IMR-90 (cell line): ENCODE results near the gene DEK. TPM values are rescaled to one million over a fixed set of nuclear protein-coding genes. Genes with fewer than 3 reads are reported as not detected.

ENCODE experiments used
- ATAC-seq: fragments of 200-7000 bp; cut with Tn5 transposase; 2 replicates; pipeline ENCODE4 v1.9.1; 2020; ENCODE audit warnings: low read depth, mild to moderate bottlenecking, moderate library complexity
- BruUV-seq: library from RNA; stranded (reverse); fragments of 400-500 nt; replicated peaks from 2 replicates; lab custom pipeline; 2021; lab: Mats Ljungman, UMichigan
- CTCF ChIA-PET: fragments of 300-600 bp; formaldehyde crosslinking; extraction: SDS; loops from one replicate; lab custom pipeline; 2021; ENCODE audit warnings: antibody characterized with exemption; lab: Yijun Ruan, JAX
- POLR2A ChIA-PET: fragments of 300-600 bp; sonication (Branson Sonifier 250); formaldehyde crosslinking; loops from one replicate; lab custom pipeline; 2022; ENCODE audit warnings: antibody characterized with exemption; ENCODE audit not compliant: unreplicated experiment; lab: Charles Lee
- DNase-seq: peaks from one replicate; pipeline ENCODE4 v3.0.0; 2013
- H2AFZ ChIP-seq: replicated peaks from 2 replicates; pipeline ENCODE3; 2013; ENCODE audit warnings: low read length, mild to moderate bottlenecking; ENCODE audit not compliant: poor library complexity
- H2AK5ac ChIP-seq: 2 replicates; pipeline ENCODE4 v1.6.1; 2013; ENCODE audit warnings: low read depth, low read length, inconsistent platforms
- H2AK9ac ChIP-seq: replicated peaks from 2 replicates; pipeline ENCODE3; 2013; ENCODE audit warnings: mild to moderate bottlenecking, low read depth, low read length, moderate library complexity; ENCODE audit not compliant: poor library complexity
- H2BK120ac ChIP-seq: 2 replicates; pipeline ENCODE4 v1.6.1; 2013; ENCODE audit warnings: low read depth, low read length, inconsistent platforms
- H2BK15ac ChIP-seq: 3 replicates; pipeline ENCODE4 v1.6.1; 2013; ENCODE audit warnings: low read depth, low read length, inconsistent platforms
- H2BK20ac ChIP-seq: 2 replicates; pipeline ENCODE4 v1.6.1; 2013; ENCODE audit warnings: low read depth, mild to moderate bottlenecking, inconsistent platforms, low read length, moderate library complexity
- H2BK5ac ChIP-seq: 2 replicates; pipeline ENCODE4 v1.6.1; 2013; ENCODE audit warnings: mild to moderate bottlenecking, low read depth, low read length, inconsistent platforms; ENCODE audit not compliant: poor library complexity, severe bottlenecking
- H3K14ac ChIP-seq: replicated peaks from 2 replicates; pipeline ENCODE4 v1.6.1; 2013; ENCODE audit warnings: low read depth, low read length, inconsistent platforms
- H3K18ac ChIP-seq: 2 replicates; pipeline ENCODE4 v1.6.1; 2013; ENCODE audit warnings: low read depth, low read length, control low read depth
- H3K23ac ChIP-seq: 2 replicates; pipeline ENCODE4 v1.6.1; 2013; ENCODE audit warnings: low read depth, low read length, inconsistent platforms
- H3K27ac ChIP-seq: 2 replicates; pipeline ENCODE4 v1.5.1; 2013; ENCODE audit warnings: mild to moderate bottlenecking, control low read depth, low read length; ENCODE audit not compliant: insufficient read depth
- H3K27me3 ChIP-seq: 2 replicates; pipeline ENCODE4 v1.6.1; 2013; ENCODE audit warnings: low read length; ENCODE audit not compliant: control insufficient read depth, insufficient read depth
- H3K36me3 ChIP-seq: 2 replicates; pipeline ENCODE4 v1.6.1; 2013; ENCODE audit warnings: low read length, mixed read lengths; ENCODE audit not compliant: control insufficient read depth, insufficient read depth
- H3K4ac ChIP-seq: 2 replicates; pipeline ENCODE4 v1.6.1; 2013; ENCODE audit warnings: low read depth, low read length, inconsistent platforms
- H3K4me1 ChIP-seq: 2 replicates; pipeline ENCODE4 v1.6.1; 2013; ENCODE audit warnings: low read length, mixed read lengths; ENCODE audit not compliant: control insufficient read depth, insufficient read depth
- H3K4me2 ChIP-seq: 2 replicates; pipeline ENCODE4 v1.6.1; 2013; ENCODE audit warnings: low read depth, mild to moderate bottlenecking, control low read depth, low read length, moderate library complexity
- H3K4me3 ChIP-seq: 2 replicates; pipeline ENCODE4 v1.5.1; 2013; ENCODE audit warnings: low read depth, mild to moderate bottlenecking, control low read depth, low read length, moderate library complexity; ENCODE audit not compliant: insufficient read depth
- H3K56ac ChIP-seq: 2 replicates; pipeline ENCODE4 v1.6.1; 2013; ENCODE audit warnings: low read length, inconsistent platforms; ENCODE audit not compliant: insufficient read depth; ENCODE audit errors: extremely low read depth
- H3K79me1 ChIP-seq, 2 experiments: 2 replicates each; pipeline ENCODE4 v1.6.1; 2013; ENCODE audit warnings: low read length in 2 of 2, inconsistent platforms in 1 of 2, low read depth in 1 of 2
- H3K9ac ChIP-seq: 2 replicates; pipeline ENCODE4 v1.6.1; 2013; ENCODE audit warnings: low read depth, low read length, control low read depth
- H3K9me1 ChIP-seq: 2 replicates; pipeline ENCODE4 v1.6.1; 2013; ENCODE audit warnings: low read length, inconsistent platforms; ENCODE audit not compliant: insufficient read depth
- H3K9me3 ChIP-seq: 2 replicates; pipeline ENCODE4 v1.6.1; 2013; ENCODE audit warnings: low read length; ENCODE audit not compliant: control insufficient read depth, insufficient read depth
- H4K20me1 ChIP-seq: 2 replicates; pipeline ENCODE4 v1.6.1; 2013; ENCODE audit warnings: low read length, inconsistent platforms; ENCODE audit not compliant: insufficient read depth
- H4K5ac ChIP-seq: 2 replicates; pipeline ENCODE4 v1.6.1; 2013; ENCODE audit warnings: mild to moderate bottlenecking, low read depth, low read length, control low read depth
- H4K8ac ChIP-seq, 2 experiments: 2 replicates each; pipeline ENCODE4 v1.6.1; 2013; ENCODE audit warnings: low read depth in 2 of 2, low read length in 2 of 2, control low read depth in 1 of 2, inconsistent platforms in 1 of 2
- H4K91ac ChIP-seq: 2 replicates; pipeline ENCODE4 v1.6.1; 2013; ENCODE audit warnings: low read depth, low read length, inconsistent platforms; ENCODE audit not compliant: insufficient read depth
- BHLHE40 ChIP-seq: fragments of 150-350 bp; IDR thresholded peaks from 2 replicates; pipeline ENCODE4 v1.6.1; 2016; ENCODE audit warnings: mild to moderate bottlenecking, low read depth, low read length
- CEBPB ChIP-seq: IDR thresholded peaks from 2 replicates; pipeline ENCODE4 v1.6.1; 2012; ENCODE audit warnings: low read depth, low read length, improper control_type of control experiment
- FOS ChIP-seq: fragments of 150-350 bp; IDR thresholded peaks from 2 replicates; pipeline ENCODE4 v1.6.1; 2016; ENCODE audit warnings: low read depth, low read length
- MAFK ChIP-seq: IDR thresholded peaks from 2 replicates; pipeline ENCODE4 v1.6.1; 2012; ENCODE audit warnings: low read depth, low read length, improper control_type of control experiment
- MAZ ChIP-seq: IDR thresholded peaks from 2 replicates; pipeline ENCODE4 v1.6.1; 2012; ENCODE audit warnings: low read depth, mild to moderate bottlenecking, low read length, improper control_type of control experiment, moderate library complexity, borderline replicate concordance
- MXI1 ChIP-seq: IDR thresholded peaks from 2 replicates; pipeline ENCODE4 v1.6.1; 2012; ENCODE audit warnings: low read depth, mild to moderate bottlenecking, low read length, moderate library complexity, borderline replicate concordance
- NFE2L2 ChIP-seq: fragments of 150-350 bp; IDR thresholded peaks from 2 replicates; pipeline ENCODE4 v1.6.1; 2016; ENCODE audit warnings: low read depth, mild to moderate bottlenecking, low read length
- POLR2A ChIP-seq: IDR thresholded peaks from 2 replicates; pipeline ENCODE4 v1.6.1; 2012; ENCODE audit warnings: mild to moderate bottlenecking, low read depth, low read length
- RAD21 ChIP-seq: IDR thresholded peaks from 2 replicates; pipeline ENCODE4 v1.6.1; 2012; ENCODE audit warnings: low read length, improper control_type of control experiment
- RCOR1 ChIP-seq: IDR thresholded peaks from 2 replicates; pipeline ENCODE4 v1.6.1; 2012; ENCODE audit warnings: mild to moderate bottlenecking, low read length, improper control_type of control experiment; ENCODE audit not compliant: insufficient replicate concordance
- RFX5 ChIP-seq: IDR thresholded peaks from 2 replicates; pipeline ENCODE4 v1.8.0; 2012; ENCODE audit warnings: low read depth, mild to moderate bottlenecking, low read length, moderate library complexity
- SMC3 ChIP-seq: fragments of 150-350 bp; IDR thresholded peaks from 2 replicates; pipeline ENCODE4 v1.6.1; 2016; ENCODE audit warnings: low read depth, mild to moderate bottlenecking, antibody characterized with exemption, low read length, moderate library complexity
- WGBS, 2 experiments: methylation state at CpG; one replicate each; pipeline versions ENCODE4 v1.1.5 to v1.1.7; 2013; ENCODE audit warnings: missing lambda C conversion rate in 2 of 2; ENCODE audit not compliant: insufficient read length in 1 of 2; ENCODE audit errors: extremely low coverage in 2 of 2; 5-methylcytosine and 5-hydroxymethylcytosine counted together
- dilution Hi-C: fragments of 300-500 bp; cut with HindIII; formaldehyde crosslinking; loops from one replicate; pipeline ENCODE4 v1.14.3; 2018; ENCODE audit warnings: low sequenced_read_pairs; ENCODE audit not compliant: unreplicated experiment
- in situ Hi-C: fragments of 300-500 bp; cut with MboI; formaldehyde crosslinking; loops from 3 replicates; pipeline ENCODE4 v1.14.3; 2019; ENCODE audit warnings: low sequenced_read_pairs, inconsistent platforms, mixed read lengths
- intact Hi-C: fragments of 100-400 bp; cut with micrococcal nuclease; formaldehyde crosslinking; loops from 2 replicates; pipeline ENCODE4 v1.10.0; 2022
- polyA plus RNA-seq, 3 experiments: library from polyadenylated mRNA; depleted of rRNA; stranded (reverse); fragments of >200 nt; gene quantifications; 2 replicates each; pipeline ENCODE4 v1.2.3, GENCODE V29; 2012; ENCODE audit warnings: low replicate concordance in 1 of 3
- total RNA-seq: library from RNA; depleted of rRNA; stranded (reverse); fragments of >200 nt; gene quantifications from 2 replicates; pipeline ENCODE4 v1.2.3, GENCODE V29; 2012
- TF ChIP-seq, protein P1 (sequence below): fragments of 150-350 bp; IDR thresholded peaks from 2 replicates; pipeline ENCODE4 v1.6.1; 2017; ENCODE audit warnings: mild to moderate bottlenecking, antibody characterized with exemption, low read length, low read depth
- TF ChIP-seq, protein P2 (sequence below): conservative IDR thresholded peaks from 2 replicates; pipeline ENCODE4 v1.5.1; 2012; ENCODE audit warnings: mild to moderate bottlenecking, low read depth, low read length, improper control_type of control experiment
- TF ChIP-seq, protein P3 (sequence below): fragments of 150-350 bp; IDR thresholded peaks from 2 replicates; pipeline ENCODE4 v1.6.1; 2016; ENCODE audit warnings: low read depth, mild to moderate bottlenecking, low read length, moderate library complexity, borderline replicate concordance

DEK gene
- total and polyA plus RNA-seq, 2 of the 4 experiments (the other 2 are of a cell fraction): 33.5 to 37.1 TPM

DNA sequence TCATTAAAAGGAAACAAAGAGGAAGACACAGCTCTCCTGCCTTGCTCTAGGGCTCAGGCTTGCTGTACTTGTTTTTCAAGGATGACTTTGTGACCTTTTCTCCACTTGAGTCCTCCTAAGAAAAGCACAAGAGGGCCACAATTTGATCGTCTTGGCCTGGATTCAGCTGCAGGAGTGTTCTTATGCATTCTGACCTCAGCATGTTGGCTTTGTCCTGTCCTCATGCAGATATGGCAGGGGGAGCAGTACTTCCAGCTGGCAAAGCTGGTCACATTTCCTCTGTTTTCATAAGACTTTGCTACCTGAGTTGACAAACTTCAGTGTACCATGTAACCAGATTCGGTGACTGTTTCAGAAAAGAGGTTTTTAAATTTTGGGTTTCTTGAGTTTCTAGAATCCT lies 78.3 kb downstream of the DEK start:
- H3K9ac ChIP-seq: no peak overlapping the region
- no peak overlapping the region for H3K18ac ChIP-seq
- H3K27ac ChIP-seq: no peak overlapping the region
- H3K79me1 ChIP-seq: no peaks in the 10 kb centered on the region
- no peak overlapping the region for H3K4me2 ChIP-seq
- no peak overlapping the region for H4K8ac ChIP-seq
- dilution Hi-C loops: no loop called here
- H3K14ac ChIP-seq: no peak overlapping the region
- no peak overlapping the region for H3K4me3 ChIP-seq
- no peak overlapping the region for H3K56ac ChIP-seq
- H2AK5ac ChIP-seq: no peak overlapping the region
- no peaks in the 10 kb centered on the region for H3K27me3 ChIP-seq
- no peak overlapping the region for H4K91ac ChIP-seq
- no peak overlapping the region for H2BK5ac ChIP-seq
- no CpG with 5 or more reads among the region's 2 CpGs for WGBS, 2 experiments
- H3K23ac ChIP-seq: no peak overlapping the region; the same call in 1 of the 2 replicates
- no peak overlapping the region for H4K5ac ChIP-seq
- no peak overlapping the region for H2BK120ac ChIP-seq
- ChIA-PET POLR2A (no interaction called here), CTCF (no interaction called here)
- H2AK9ac ChIP-seq: no peak overlapping the region
- H2BK20ac ChIP-seq: no peak overlapping the region
- no TSS peak for BruUV-seq
- H3K4ac ChIP-seq: no peak overlapping the region
- H3K4me1 ChIP-seq: no peaks in the 10 kb centered on the region
- ATAC-seq (no peak), DNase-seq (no peak)
- no peak overlapping the region for H2BK15ac ChIP-seq
- no peaks in the 10 kb centered on the region for H3K9me3 ChIP-seq
- in situ Hi-C loops: no loop called here
- H4K20me1 ChIP-seq: no peaks in the 10 kb centered on the region
- TF ChIP-seq NFE2L2 (no peak), POLR2A (no peak), RAD21 (no peak), MXI1 (no peak), CEBPB (no peak), RFX5 (no peak), MAFK (no peak), SMC3 (no peak), FOS (no peak), MAZ (no peak), RCOR1 (no peak), BHLHE40 (no peak)
- TF ChIP-seq, protein P1, sequence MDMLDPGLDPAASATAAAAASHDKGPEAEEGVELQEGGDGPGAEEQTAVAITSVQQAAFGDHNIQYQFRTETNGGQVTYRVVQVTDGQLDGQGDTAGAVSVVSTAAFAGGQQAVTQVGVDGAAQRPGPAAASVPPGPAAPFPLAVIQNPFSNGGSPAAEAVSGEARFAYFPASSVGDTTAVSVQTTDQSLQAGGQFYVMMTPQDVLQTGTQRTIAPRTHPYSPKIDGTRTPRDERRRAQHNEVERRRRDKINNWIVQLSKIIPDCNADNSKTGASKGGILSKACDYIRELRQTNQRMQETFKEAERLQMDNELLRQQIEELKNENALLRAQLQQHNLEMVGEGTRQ: no peak
- TF ChIP-seq, protein P2, sequence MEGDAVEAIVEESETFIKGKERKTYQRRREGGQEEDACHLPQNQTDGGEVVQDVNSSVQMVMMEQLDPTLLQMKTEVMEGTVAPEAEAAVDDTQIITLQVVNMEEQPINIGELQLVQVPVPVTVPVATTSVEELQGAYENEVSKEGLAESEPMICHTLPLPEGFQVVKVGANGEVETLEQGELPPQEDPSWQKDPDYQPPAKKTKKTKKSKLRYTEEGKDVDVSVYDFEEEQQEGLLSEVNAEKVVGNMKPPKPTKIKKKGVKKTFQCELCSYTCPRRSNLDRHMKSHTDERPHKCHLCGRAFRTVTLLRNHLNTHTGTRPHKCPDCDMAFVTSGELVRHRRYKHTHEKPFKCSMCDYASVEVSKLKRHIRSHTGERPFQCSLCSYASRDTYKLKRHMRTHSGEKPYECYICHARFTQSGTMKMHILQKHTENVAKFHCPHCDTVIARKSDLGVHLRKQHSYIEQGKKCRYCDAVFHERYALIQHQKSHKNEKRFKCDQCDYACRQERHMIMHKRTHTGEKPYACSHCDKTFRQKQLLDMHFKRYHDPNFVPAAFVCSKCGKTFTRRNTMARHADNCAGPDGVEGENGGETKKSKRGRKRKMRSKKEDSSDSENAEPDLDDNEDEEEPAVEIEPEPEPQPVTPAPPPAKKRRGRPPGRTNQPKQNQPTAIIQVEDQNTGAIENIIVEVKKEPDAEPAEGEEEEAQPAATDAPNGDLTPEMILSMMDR: no peak
- TF ChIP-seq, protein P3, sequence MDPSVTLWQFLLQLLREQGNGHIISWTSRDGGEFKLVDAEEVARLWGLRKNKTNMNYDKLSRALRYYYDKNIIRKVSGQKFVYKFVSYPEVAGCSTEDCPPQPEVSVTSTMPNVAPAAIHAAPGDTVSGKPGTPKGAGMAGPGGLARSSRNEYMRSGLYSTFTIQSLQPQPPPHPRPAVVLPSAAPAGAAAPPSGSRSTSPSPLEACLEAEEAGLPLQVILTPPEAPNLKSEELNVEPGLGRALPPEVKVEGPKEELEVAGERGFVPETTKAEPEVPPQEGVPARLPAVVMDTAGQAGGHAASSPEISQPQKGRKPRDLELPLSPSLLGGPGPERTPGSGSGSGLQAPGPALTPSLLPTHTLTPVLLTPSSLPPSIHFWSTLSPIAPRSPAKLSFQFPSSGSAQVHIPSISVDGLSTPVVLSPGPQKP: no peak
- no peaks in the 10 kb centered on the region; the same call in 1 of the 2 replicates for H3K9me1 ChIP-seq
- intact Hi-C loops: no loop called here
- no peak overlapping the region for H2AFZ ChIP-seq
- H3K36me3 ChIP-seq: peaks cover 2% of the 10 kb centered on the region; the same call in 1 of the 2 replicates
